CD4-positive, alpha-beta T cell treated with Interleukin-17A for 1 hour (primary cell): ENCODE measurements around the gene RPRD1B.

Source experiments
- DNase-seq: peaks from one replicate; pipeline ENCODE4 v3.0.0-alpha.2; 2020

RPRD1B gene

DNA sequence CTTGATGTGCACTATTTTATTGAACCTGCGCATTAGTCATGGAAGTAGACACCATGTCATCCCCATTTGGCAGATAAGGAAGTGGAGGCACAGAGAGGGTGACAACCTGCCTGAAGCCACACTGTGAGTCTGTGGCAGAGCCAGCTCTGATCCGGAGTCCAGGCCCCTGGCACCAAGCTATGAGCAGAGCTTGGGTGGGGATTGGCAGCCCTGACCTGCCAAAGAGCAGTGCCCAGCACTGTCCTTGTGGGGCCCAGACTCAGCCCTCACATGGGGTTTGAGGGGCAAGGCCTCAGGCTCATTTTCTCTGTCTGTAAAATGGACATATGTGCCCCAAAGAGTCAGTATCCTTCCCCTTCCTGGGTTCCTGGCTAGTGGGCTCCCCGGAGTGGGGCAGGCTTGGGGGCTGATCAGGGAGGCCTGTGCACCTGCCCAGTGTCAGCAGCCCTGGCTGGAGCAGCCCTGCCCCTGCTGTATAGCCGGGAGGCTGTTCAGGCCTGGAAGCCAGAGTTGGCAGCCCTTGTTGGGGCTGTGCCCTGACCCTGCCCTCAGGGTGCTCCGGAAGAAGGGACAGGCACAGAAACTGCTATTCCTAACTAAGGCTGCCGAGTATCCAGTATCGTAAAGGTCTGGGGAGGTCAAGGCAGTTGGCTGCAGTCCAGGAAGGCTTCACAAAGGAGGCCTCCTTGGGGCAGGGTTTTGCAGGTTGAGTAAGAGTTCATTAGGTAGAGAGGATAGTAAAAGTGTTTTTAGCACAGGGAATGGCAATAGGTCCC lies 92.8 kb downstream of the RPRD1B start:
- no peak for DNase-seq

DNA sequence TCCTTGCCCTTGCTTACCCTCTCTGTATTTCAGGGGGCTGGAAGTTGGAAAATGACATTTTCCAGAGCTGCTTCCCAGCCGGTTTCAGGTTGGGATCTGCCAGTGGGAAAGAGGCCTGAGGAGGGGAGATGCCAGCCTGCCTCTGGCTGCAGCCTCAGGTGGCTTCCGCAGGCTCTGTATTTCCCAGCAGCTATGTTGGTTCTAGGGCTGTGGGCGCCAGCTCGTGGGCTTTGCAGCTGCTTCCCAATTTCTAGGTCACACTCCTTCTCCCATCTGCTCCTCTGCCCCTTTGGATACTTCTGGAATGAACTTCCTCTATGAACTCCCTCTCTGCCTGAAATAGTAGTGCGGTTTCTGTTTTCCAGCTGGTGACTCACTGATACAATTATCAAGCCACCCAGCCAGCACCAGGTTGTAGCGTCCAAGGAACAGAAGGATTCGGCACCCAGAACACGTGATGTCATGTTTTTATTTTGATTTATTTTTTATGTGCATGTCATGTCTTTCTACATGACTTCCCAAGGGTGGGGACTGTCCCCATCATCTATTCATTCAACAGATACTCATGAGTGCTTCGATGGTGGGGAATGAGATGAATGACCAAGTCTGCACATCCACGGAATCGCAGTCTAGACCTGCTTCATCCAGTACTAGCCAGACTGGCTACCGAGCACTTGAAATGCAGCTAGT lies 93.5 kb downstream of the RPRD1B start:
- DNase-seq: no peak

DNA sequence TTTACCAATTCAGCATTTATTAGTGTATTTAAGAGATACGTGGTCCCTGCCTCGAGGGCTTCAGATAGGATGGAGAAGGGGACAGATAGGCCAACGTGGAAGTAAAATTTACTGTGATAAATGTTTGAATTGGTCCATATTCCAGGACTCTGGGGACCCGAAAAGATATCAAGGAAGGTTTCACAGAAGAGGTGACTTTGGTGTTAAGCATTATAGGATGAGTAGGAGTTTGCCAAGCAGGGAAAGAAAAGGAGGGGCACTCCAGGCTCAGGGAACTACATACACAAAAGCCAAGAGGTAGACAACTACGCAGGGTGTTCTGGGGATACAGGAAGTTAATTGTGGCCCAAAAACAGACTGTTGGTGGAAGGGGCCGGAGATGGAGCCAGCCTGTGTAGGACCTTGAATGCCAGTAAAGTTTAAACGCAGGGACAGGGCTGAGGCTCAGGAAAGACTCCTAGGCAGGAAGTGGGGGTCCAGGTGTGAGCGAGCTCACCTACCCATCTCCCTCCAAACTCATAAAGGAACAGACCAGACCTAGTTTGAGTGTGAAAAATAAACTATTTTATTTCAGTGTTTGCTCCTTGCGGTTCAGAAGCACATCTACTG lies 94.5 kb downstream of the RPRD1B start:
- DNase-seq: no peak

DNA sequence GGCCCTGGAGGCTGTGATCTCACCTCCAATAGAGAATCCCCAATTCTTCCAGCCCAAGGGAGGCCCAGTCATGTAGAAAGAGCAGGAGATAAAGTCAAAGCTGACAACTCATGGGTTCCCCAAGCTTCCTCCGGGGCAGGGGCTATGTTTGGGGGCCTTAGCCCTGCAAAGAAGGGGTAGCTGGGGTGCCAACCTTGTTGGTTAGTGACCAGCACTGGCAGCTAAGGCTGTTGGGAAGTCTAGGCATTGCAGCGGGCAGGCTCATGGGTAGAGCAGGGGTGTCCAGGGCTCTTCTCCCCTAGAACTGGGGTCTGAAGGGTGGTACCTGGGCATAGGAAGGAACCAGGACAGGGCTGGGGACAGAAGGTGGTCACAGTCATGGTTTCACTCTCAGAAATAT lies 95.1 kb downstream of the RPRD1B start:
- no peak for DNase-seq

DNA sequence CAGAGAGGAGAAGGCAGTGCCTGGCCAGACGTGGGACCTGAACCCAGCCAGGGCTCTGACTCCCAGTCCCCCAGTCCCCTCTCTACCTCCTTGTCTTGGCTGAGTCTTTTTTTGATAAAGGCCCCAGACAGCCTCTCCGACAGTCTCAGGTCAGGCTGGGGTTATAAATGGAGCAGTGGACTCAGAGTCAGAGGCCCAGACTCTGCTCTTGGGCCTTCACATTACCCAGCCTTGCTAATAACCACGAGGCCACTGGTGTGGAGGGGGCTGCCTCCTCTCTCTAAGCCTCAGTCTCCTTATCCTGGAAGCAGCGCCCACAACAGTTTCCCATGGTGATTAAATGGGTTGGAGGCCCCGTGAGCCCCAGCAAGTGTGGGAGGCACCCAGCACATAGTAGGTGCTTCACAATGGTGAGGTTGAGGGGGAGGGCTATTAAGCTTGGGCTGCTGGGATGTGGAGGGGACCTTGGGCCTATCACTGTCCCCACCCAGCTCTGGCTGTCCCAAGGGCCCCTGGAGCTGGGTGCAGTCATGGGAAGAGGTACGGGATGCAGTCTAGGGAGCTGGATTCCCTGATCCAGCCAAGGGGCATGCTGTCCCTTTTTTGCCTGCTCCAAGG lies 95.8 kb downstream of the RPRD1B start:
- DNase-seq: no peak

DNA sequence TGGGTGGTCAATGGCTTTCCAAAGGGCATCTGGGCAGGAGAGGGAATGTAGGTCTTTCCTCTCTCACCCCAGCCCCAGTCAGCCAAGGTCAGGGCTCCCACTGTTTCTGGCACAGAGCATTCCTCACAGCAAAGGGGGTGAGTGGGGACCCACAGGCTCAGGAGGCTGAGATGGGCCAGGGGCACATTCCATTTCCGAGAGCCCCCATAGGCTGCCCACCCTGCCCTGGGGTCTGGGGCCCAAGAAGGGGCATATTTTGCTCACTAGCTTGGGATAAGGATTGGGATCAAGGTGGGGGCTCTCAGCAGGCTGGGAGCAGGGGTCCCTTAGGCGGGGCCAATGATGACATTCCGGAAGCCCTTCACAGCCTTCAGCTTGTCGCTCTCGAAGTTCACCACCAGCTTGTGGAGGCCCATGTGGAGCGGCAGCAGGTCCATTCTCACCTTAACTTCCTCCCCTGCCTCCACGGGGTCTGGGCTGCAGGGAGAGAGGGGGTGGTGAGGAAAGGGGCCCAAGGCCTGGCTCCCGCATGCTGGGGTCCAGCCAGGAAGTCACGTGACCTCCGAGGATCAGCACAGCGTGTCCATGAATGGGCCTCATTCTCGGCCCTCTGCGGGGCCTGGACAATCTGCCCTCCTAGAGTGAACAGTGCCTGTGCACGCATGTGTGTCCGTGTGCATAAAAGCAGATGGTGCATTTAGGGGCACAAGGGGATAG lies 96.5 kb downstream of the RPRD1B start:
- no peak for DNase-seq

DNA sequence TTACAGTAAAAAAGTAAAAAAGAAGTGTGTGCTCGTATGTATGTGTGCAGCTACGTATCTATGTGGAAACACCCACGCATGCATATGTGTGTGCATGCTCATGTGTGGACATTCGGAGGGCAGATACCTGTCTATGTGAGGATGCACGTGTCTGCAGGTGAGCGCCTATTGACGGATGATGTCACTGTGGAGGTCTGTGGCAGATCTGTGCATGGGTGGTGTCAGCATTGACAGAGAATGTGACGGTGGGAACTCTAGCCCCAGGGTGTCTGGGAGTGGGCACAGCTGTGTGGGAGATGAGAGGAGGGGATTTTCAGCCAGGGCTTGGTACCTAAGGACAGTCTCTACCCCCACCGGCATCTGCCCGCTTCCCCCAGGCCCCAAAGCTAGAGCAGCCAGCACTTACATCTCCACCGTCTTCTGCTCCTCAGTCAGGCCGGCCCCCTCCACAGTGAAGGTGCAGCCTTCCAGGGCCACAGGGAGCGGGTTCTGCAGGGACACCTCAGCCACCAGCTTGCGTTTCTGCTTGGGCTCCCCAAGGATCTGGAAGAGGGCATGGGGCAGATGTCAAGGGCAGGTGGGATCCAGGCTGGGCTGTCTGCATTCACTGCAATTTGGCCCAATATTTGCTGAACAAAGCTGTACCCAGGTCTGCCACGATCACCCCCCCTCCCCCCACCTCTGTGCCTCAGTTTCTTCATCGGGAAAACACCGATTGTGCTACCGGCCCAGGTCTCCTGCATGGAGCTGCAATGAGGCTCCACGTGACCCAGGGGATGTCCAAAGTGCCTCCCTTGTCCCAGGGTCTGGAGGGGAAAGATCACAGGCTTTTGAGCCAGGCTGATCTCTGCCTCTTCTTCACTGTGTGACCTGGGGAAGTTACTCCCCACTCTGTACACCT lies 97.4 kb downstream of the RPRD1B start:
- no peak for DNase-seq

DNA sequence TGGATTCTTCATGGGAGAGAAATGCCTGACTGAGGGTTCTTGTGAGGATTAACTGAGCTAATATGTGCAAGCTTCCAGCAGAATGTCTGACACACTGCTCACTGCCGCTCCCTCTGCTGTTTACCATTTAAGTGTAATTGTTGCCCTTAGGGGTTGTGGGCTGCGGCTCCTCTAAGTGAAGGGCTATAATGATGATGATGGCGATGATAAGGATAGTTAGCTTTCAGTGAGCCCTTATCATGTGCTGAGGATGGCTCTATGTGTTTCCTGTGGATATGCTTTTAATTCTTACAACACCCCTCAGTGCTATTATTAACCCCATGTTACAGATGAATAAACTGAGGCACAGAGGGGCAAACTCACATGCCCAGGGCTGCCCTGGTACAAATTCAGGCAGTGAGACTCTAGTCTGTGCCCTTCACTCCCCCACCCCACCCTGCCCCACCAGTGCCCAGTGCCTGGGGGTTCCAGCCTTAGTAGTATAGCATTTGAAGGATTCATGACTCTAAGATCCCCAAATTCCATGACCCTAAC lies 98.1 kb downstream of the RPRD1B start:
- DNase-seq: no peak

DNA sequence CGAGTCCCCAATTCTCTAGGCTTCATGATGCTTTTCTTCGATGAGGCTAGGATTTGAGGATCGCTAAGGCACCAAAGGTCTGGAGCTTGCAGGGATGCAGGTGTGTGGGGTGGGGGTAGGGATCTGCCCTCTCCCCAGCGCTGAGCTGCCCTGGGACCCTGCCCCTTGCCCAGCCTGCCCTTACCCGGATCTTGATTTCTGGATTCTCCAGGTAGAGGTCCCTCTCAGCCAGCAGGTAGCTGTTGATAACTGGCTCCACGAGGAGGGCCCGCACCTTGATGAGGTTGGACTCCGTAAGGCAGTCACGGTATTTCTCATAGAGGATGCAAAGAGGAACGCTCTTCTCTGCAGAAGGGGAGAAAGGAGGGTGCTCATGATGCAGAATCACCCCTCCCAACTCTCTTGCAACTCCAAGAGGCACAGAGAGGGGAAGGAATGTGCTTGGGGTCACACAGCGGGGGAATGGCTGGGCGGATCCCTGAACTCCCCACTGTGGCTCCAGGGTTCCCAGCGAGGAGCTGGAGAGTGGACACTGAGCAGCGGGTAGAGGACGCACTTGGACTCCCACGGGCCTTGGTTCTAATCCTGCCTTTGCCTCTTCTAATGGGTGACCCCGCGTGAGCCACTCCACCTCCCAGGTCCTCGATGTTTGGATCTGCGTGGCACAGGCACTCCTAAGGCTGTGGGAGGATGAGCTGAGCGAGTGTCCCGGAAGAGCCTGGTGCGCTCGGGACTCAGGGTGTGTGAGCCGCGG lies 98.8 kb downstream of the RPRD1B start:
- DNase-seq: no peak

DNA sequence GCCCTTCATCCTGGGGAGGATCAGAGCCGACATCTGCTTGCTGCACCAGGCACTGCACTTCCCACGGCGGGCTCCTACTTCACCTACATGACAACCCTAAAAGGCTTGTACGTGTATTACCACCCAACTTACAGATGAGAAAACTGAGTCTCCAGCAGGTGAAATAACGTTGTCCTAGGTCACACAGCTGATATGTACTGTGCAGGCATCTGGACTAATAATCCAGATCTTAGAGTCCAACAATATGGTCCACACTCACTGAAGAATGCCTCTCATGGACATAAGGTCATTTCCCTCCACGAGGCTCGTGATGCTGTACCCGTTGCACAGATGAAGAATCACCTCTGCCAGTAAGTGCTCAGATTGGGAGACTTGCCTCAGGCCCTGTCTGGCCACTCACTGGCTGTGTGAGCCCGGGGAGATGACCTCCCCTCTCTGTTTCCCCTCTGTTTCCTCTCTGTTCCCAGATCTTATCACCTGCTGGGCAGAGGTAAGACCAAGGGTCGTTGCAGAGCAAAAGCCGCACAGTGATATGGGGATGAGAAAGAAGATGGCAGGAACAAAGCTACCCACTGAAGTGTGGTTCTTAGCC lies 99.5 kb downstream of the RPRD1B start:
- DNase-seq: no peak

DNA sequence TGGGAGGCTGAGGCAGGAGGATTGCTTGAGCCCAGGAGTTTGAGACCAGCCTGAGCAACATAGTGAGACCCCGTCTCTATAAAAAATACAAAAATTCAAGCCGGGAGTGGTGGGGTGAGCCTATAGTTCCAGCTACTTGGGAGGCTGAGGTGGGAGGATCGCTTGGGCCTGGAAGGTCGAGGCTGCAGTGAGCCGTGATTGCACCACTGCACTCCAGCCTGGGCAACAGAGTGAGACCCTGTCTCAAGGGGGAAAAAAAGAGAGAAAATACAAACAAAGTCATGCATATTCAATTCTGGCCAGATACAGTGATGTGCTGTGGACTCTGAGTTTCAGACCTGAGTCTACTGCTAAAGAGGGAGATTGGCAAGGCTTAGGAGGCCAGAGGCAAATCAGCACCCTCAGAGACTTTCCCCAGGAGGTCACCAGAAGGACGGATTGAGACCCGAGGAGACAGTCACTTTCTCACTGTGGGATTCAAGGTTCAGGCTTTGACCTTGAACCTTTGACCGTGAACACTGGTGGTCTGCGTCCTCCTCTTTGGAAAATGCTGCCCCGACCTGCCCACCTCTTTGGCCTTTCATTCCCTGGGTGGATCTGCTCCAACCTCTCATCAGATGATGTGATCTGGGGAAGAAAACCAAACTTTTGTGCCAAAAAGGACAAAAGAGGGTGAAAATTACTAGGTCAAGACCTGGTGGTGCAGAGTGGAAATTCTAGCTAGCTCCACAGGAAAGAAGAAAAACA lies 100.3 kb downstream of the RPRD1B start:
- no peak for DNase-seq

DNA sequence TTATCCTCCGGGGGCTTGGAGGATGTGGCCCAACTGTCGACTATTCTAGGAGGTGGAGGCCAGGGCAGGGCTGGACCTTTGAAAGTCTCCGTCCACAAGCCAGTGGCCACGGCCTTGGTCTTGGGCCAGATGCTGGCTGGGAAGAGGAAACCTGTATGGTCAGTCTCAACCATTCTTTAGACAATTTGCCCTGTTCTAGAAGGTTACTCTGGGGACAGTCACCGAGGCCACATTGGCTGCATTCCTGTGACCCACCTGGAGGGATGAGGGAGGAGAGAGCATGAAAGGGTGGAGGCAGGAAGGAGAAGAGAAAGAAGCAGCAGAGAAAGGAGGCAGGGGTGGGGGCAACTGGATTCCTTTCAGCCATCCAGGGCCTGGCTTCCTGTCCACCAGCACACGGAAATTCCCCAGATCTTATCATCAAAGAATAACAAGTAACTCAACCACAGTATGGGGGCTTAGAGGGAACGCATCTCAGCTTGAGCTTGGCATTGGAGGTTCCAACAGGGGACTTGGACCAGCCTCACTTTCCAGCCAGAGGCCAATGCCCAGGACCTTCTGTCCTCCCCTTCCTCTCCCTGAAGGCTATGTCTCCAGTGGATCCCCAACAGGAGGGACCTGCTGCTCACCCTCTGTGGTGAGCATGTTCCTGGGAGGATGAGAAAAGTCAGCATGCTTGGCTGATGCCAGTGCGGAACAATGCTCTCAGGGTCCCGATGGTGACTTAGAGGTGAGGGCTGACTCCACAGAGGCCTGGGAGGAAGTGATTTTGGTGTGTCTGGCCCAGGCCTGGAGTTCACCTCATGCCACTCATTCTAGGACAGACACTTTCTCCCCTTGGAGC lies 101.1 kb downstream of the RPRD1B start:
- no peak for DNase-seq

DNA sequence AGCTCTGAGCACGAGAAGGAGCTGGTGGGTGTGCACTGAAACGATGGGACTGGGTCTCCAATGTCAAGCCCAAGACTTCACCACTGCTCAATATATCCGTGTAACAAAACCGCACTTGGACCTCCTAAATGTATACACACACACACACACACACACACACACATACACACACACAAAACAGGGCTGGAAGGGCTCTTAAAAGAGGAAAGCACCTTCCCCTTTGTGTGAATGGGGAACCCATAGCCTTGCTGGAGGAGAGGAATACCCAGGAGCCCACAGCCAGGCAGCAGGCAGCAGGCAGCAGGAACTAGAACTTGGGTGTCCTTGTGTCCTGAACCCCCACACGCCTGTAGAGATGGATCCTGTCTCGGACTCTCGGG lies 101.7 kb downstream of the RPRD1B start:
- no peak for DNase-seq

DNA sequence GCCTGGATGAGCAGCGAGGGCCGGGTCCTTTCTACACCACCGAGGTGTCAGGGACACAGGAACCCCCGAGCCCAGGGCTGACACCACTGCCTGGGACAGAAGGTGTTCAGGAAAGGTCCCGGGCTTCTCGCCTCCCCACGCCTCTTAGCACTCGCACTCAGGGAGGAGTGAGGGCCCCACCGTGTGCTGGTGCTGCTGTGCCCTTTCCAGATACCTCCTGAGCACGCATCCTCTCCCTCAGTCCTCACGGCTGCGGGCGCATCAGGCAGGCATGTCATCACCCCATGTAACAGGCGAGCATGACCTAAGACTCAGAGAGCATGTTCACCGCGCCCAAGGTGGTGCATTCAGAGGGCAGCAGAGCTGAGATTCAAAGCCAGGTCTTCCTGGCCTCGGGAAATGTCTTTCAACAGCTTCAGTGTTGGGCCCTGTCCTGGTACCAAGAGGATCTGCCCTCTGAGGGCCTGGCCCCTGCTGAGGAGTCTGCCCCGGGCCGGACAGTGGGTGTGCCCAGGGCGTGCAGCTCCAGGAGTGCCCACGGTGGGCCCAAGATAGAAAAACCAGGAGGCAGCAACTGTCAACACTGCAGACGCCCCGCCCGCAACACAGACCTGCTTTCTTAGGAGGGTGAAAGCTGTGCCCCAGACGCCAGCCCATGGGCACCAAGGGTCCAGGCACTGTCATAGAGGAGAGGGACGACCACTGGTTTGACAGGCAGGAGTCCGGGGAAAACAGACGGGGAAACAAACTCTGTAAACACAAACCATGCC lies 102.3 kb downstream of the RPRD1B start:
- DNase-seq: no peak

DNA sequence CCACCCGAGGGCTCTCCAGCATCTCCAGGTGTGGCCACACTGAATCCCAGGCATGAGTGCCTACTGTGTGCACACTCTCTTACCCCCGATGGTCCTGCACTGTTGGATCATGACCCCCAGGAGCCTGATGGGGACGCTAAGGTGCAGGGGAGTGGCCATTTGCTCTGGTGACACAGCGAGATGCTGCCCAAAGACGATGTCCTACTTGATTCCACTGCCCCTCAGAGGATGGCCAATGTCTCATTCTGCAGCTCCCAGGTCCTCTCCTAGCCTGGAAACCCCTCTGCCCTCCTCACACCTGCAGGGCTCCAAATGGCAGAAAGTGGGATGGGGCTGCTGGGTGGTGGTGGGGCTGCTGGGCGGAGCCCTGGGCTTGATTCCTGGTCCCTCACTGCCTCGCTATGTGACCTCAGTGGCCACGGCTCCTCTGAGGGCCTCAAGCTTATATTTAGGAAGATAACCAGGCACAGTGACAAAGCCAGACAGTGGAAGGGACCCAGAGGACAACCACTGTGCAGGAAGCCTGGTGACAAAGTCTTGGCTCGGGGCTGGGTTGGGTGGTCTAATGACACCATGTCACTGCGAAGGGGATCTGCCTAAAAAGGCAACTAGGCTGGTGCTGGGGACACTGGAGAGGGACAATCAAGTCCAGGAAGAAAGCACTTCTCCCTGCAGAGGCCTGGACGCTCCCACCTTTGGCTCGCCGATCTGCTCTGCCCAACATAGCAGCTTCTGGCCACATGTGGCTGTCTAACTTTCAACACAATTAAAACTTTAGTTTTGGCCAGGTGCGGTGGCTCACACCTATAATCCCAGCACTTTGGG lies 103.1 kb downstream of the RPRD1B start:
- DNase-seq: no peak

DNA sequence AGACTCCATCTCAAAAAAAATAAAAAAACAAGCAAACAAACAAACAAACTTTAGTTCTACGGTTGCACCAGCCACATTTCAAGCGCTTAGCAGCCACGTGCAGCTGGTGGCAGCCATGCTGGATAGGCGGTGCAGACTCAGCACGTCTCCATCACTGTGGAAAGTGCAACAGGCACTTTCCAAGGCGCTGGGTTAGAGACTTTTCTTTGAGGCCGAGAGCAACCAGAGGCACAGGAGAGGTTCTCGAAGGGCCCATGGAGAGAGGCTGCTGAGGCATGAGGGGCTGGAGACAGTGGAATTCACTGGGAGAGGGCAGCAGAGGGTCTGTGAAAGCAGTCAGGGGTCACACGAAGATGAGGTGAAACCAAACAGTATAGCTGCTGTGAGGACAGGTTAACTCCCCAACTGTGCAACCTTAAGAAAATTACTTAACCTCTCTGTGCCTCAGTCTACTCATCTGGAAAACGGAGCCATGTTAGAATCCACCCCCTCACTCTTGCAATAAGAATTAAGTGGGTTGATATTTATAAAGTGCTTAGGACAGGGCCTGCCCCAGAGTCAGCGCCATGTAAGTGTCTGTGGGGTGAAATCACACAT lies 104.0 kb downstream of the RPRD1B start:
- DNase-seq: no peak
